Peyer's patch (tissue), 4 donors: Measurements from ENCODE around the gene LMF1. TPM values are rescaled to one million over a fixed set of nuclear protein-coding genes. Genes with fewer than 3 reads are reported as not detected.

ENCODE experiments used
- DNase-seq, 3 donors: peaks; one replicate each; pipeline ENCODE4 v3.0.0-alpha.2; 2017 to 2019
- H3K27ac ChIP-seq, 4 donors: fragments of 200-600 bp; sonication (generic); one replicate each; pipeline ENCODE4 v1.5.1; 2016 to 2019
- H3K27me3 ChIP-seq, 2 donors: fragments of 200-600 bp; sonication (generic); one replicate each; pipeline ENCODE4 v1.5.1; 2019
- H3K36me3 ChIP-seq, 3 donors: fragments of 200-600 bp; sonication (generic); one replicate each; pipeline ENCODE4 v1.5.1; 2016 to 2019
- H3K4me1 ChIP-seq, 4 donors: fragments of 200-600 bp; sonication (generic); one replicate each; pipeline ENCODE4 v1.5.1; 2016 to 2019
- H3K4me3 ChIP-seq, 4 donors: fragments of 200-600 bp; sonication (generic); 1 replicate in 3 of 4; 2 replicates in 1 of 4; pipeline ENCODE4 v1.5.1; 2016 to 2019; ENCODE audit warnings: mild to moderate bottlenecking in 1 of 4
- H3K9me3 ChIP-seq, 4 donors: fragments of 200-600 bp; sonication (generic); one replicate each; pipeline ENCODE4 v1.5.1; 2016 to 2019; ENCODE audit warnings: mild to moderate bottlenecking in 1 of 4
- CTCF ChIP-seq, 6 experiments: fragments of 450-650 bp in 4 of 6; fragments of 200-600 bp in 2 of 6; sonication (generic) in 1 of 6; IDR thresholded peaks; one replicate each; pipeline ENCODE4 v1.5.1; 2017 to 2019; ENCODE audit warnings: antibody characterized with exemption in 6 of 6, mild to moderate bottlenecking in 3 of 6, moderate library complexity in 1 of 6
- POLR2A ChIP-seq, 2 donors: fragments of 450-650 bp; IDR thresholded peaks; one replicate each; pipeline ENCODE4 v1.5.1; 2017; ENCODE audit warnings: antibody characterized with exemption in 2 of 2, mild to moderate bottlenecking in 2 of 2, moderate library complexity in 2 of 2
- total RNA-seq, 4 donors: library from RNA; depleted of rRNA; stranded (reverse); fragments of >200 nt; gene quantifications; one replicate each; pipeline ENCODE4 v1.1.0, GENCODE V29; 2016

Gene LMF1
- total RNA-seq, 4 donors from 2014 or later = 16.3 to 85.4 (median 54.6) TPM

GRCh38 chr16:894136-894535 is 76.6 kb downstream of the LMF1 start:
- no peak for DNase-seq
- H3K36me3 ChIP-seq = peaks cover 0 to 8% (median 0%) of the 10 kb centered on the region in 3 donors
- TF ChIP-seq CTCF (IDR thresholded peaks at IDR 0.05) (no peak), POLR2A (IDR thresholded peaks at IDR 0.05) (no peak)

GRCh38 chr16:893360-893759 is 77.4 kb downstream of the LMF1 start:
- DNase-seq = no peak
- no peaks in the 10 kb centered on the region for H3K4me1 ChIP-seq
- no peaks in the 10 kb centered on the region for H3K27me3 ChIP-seq
- H3K9me3 ChIP-seq = no peaks in the 10 kb centered on the region
- H3K27ac ChIP-seq = no peak overlapping the region
- H3K36me3 ChIP-seq = peaks cover 0 to 8% (median 0%) of the 10 kb centered on the region in 3 donors
- TF ChIP-seq CTCF (IDR thresholded peaks at IDR 0.05) (no peak), POLR2A (IDR thresholded peaks at IDR 0.05) (no peak)
- no peak overlapping the region for H3K4me3 ChIP-seq

More at GRCh38 chr16:894136-894535, 76.6 kb downstream of the LMF1 start:
- Histone ChIP-seq H3K9me3 (no peaks in the 10 kb centered on the region), H3K27ac (no peak overlapping the region), H3K4me1 (no peaks in the 10 kb centered on the region), H3K27me3 (no peaks in the 10 kb centered on the region), H3K4me3 (no peak overlapping the region)

GRCh38 chr16:892536-893255 is 78.1 kb downstream of the LMF1 start:
- Histone ChIP-seq H3K27me3 (no peaks in the 10 kb centered on the region), H3K27ac (no peak overlapping the region), H3K4me1 (no peaks in the 10 kb centered on the region), H3K4me3 (no peak overlapping the region), H3K36me3 (peaks cover 0 to 8% (median 0%) of the 10 kb centered on the region in 3 donors), H3K9me3 (no peaks in the 10 kb centered on the region)
- no peak for DNase-seq
- TF ChIP-seq POLR2A (IDR thresholded peaks at IDR 0.05) (no peak), CTCF (IDR thresholded peaks at IDR 0.05) (no peak)

GRCh38 chr16:892006-892405 is 78.8 kb downstream of the LMF1 start:
- no peak overlapping the region for H3K27ac ChIP-seq
- DNase-seq = no peak
- no peaks in the 10 kb centered on the region for H3K9me3 ChIP-seq
- peaks cover 0 to 8% (median 0%) of the 10 kb centered on the region in 3 donors for H3K36me3 ChIP-seq
- TF ChIP-seq POLR2A (IDR thresholded peaks at IDR 0.05) (no peak), CTCF (IDR thresholded peaks at IDR 0.05) (no peak)
- no peaks in the 10 kb centered on the region for H3K27me3 ChIP-seq
- no peak overlapping the region for H3K4me3 ChIP-seq
- no peaks in the 10 kb centered on the region for H3K4me1 ChIP-seq

- H3K36me3 ChIP-seq = peaks cover 0 to 8% (median 0%) of the 10 kb centered on the region in 3 donors
- H3K4me1 ChIP-seq = no peaks in the 10 kb centered on the region
- no peak overlapping the region for H3K4me3 ChIP-seq
- H3K9me3 ChIP-seq = no peaks in the 10 kb centered on the region
- no peak for TF ChIP-seq POLR2A (IDR thresholded peaks at IDR 0.05)
- no peak for TF ChIP-seq CTCF (IDR thresholded peaks at IDR 0.05)
- DNase-seq = no peak
- H3K27me3 ChIP-seq = no peaks in the 10 kb centered on the region
- H3K27ac ChIP-seq = no peak overlapping the region
Measured at GRCh38 chr16:891353-891740, 79.4 kb downstream of the LMF1 start.
